Measurements from ENCODE around the gene CCNG2.

CCNG2 gene

GRCh38 chr4:77209012-77209411 lies 52.0 kb downstream of the CCNG2 start:
- no peak for DNase-seq

- no peak for DNase-seq
Measured at GRCh38 chr4:77209936-77210335, 52.9 kb downstream of the CCNG2 start.

GRCh38 chr4:77215107-77215506 lies 58.1 kb downstream of the CCNG2 start:
- DNase-seq = no peak

GRCh38 chr4:77217526-77217925 lies 60.5 kb downstream of the CCNG2 start:
- DNase-seq = no peak

- no peak for DNase-seq
Measured at GRCh38 chr4:77219266-77219665, 62.3 kb downstream of the CCNG2 start.
